Ascending aorta (tissue), 2 donors: ENCODE results near the gene COL26A1. TPM values are rescaled to one million over a fixed set of nuclear protein-coding genes. Genes with fewer than 3 reads are reported as not detected.

Source experiments
- DNase-seq, 2 donors: peaks; one replicate each; pipeline ENCODE4 v3.0.0-alpha.2; 2019; ENCODE audit warnings: low spot score in 2 of 2
- H3K27ac ChIP-seq, 2 donors: fragments of 200-600 bp; sonication (generic); one replicate each; pipeline ENCODE4 v1.5.1; 2016 to 2017; ENCODE audit warnings: mild to moderate bottlenecking in 1 of 2
- H3K27me3 ChIP-seq: fragments of 200-600 bp; sonication (generic); one replicate; pipeline ENCODE4 v1.5.1; 2017
- H3K36me3 ChIP-seq, 2 donors: fragments of 200-600 bp; sonication (generic); one replicate each; pipeline ENCODE4 v1.5.1; 2016
- H3K4me1 ChIP-seq, 2 donors: fragments of 200-600 bp; sonication (generic); one replicate each; pipeline ENCODE4 v1.5.1; 2016 to 2017; ENCODE audit warnings: mild to moderate bottlenecking in 1 of 2
- H3K4me3 ChIP-seq, 2 donors: fragments of 200-600 bp; sonication (generic); one replicate each; pipeline ENCODE4 v1.5.1; 2016 to 2017; ENCODE audit warnings: mild to moderate bottlenecking in 1 of 2
- H3K9me3 ChIP-seq, 2 donors: fragments of 200-600 bp; sonication (generic); one replicate each; pipeline ENCODE4 v1.5.1; 2016
- intact Hi-C: fragments of 100-400 bp; cut with DNase I; formaldehyde crosslinking; loops from one replicate; pipeline ENCODE4 v1.15.1; 2023
- total RNA-seq: library from RNA; depleted of rRNA; stranded (reverse); fragments of >200 nt; gene quantifications from one replicate; pipeline ENCODE4 v1.1.0, GENCODE V29; 2016
- TF ChIP-seq, protein P1 (sequence below), 3 experiments: fragments of 200-600 bp in 2 of 3; fragments of 450-650 bp in 1 of 3; sonication (generic) in 2 of 3; IDR thresholded peaks; one replicate each; pipeline ENCODE4 v1.5.1; 2016 to 2019; ENCODE audit warnings: antibody characterized with exemption in 3 of 3, mild to moderate bottlenecking in 1 of 3, moderate library complexity in 1 of 3

The COL26A1 gene
- total RNA-seq, 1 donor from 2014 or later: not detected

DNA sequence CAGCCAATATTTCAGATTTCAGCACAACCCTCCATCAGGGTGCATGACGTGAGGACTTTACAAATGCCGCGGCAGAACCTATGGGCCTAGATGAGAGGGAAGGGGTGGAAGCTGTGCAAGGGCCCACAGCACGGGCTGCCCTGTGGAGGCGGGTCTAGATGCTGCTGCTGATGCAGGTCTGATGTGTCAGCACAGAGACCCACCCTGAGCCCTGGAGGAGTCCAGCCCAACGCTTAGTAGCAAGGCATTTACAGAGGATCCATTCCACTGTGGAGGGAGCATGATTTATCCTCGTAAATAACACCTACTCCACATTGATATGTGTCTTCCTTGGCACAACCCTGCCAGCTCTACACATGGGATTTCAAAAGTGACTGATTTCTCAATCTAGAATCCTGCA lies 217.9 kb downstream of the COL26A1 start:
- Histone ChIP-seq H3K4me3 (no peak overlapping the region), H3K4me1 (no peaks in the 10 kb centered on the region), H3K27ac (no peak overlapping the region), H3K9me3 (no peaks in the 10 kb centered on the region), H3K27me3 (no peaks in the 10 kb centered on the region), H3K36me3 (no peaks in the 10 kb centered on the region)
- TF ChIP-seq, protein P1, sequence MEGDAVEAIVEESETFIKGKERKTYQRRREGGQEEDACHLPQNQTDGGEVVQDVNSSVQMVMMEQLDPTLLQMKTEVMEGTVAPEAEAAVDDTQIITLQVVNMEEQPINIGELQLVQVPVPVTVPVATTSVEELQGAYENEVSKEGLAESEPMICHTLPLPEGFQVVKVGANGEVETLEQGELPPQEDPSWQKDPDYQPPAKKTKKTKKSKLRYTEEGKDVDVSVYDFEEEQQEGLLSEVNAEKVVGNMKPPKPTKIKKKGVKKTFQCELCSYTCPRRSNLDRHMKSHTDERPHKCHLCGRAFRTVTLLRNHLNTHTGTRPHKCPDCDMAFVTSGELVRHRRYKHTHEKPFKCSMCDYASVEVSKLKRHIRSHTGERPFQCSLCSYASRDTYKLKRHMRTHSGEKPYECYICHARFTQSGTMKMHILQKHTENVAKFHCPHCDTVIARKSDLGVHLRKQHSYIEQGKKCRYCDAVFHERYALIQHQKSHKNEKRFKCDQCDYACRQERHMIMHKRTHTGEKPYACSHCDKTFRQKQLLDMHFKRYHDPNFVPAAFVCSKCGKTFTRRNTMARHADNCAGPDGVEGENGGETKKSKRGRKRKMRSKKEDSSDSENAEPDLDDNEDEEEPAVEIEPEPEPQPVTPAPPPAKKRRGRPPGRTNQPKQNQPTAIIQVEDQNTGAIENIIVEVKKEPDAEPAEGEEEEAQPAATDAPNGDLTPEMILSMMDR (IDR thresholded peaks at IDR 0.05): no peak
- DNase-seq: peak in 1 of 2 donors; percentile 50
- intact Hi-C loops: no loop called here

DNA sequence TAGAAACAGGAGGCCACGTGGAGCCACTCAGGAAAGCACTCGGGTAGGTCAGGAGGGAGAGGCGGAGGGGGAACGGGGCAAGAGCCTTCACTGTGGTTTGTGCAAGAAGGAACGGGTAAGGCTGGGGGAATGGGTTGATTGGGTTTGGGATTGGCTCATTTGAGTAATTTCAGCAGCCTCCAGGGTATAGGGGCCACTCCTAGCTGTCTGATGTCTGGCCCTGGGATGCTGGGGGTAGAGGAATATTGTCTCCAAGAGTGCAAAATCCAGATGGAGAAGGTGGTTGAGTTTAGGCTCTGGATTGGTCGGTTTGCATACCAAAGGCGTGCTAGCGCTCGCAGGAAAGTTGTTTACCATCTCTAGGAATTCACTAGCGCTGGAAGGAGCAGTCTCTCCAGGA lies 219.2 kb downstream of the COL26A1 start:
- Histone ChIP-seq H3K27me3 (no peaks in the 10 kb centered on the region), H3K36me3 (no peaks in the 10 kb centered on the region), H3K9me3 (no peaks in the 10 kb centered on the region), H3K4me3 (no peak overlapping the region), H3K4me1 (no peaks in the 10 kb centered on the region), H3K27ac (no peak overlapping the region)
- TF ChIP-seq, protein P1 (IDR thresholded peaks at IDR 0.05): no peak
- intact Hi-C loops: no loop called here
- DNase-seq: peak in 1 of 2 donors; percentile 15

DNA sequence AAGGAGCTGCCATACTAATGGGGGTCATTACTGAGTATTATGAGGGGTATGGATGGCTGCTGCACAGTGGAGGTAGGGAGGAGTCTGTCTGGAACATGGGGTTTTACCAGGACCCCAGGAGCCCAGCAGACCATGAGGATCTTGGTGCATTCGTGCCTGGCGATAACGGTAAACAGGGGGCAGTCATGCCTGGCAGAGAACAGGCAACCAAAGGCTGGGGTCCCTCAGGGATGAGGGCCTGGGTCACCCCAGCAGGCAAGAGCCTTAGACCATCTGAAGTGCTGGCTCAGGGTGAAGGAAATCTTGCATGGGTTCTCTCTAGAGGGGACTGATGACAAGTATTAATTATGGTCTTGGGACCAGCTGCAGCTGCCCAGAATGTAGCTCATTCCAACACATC lies 220.3 kb downstream of the COL26A1 start:
- H3K27ac ChIP-seq: no peak overlapping the region
- no peaks in the 10 kb centered on the region for H3K9me3 ChIP-seq
- intact Hi-C loops: no loop called here
- TF ChIP-seq, protein P1 (IDR thresholded peaks at IDR 0.05): no peak
- no peak for DNase-seq
- no peaks in the 10 kb centered on the region for H3K36me3 ChIP-seq
- H3K4me3 ChIP-seq: no peak overlapping the region
- H3K27me3 ChIP-seq: no peaks in the 10 kb centered on the region
- no peaks in the 10 kb centered on the region for H3K4me1 ChIP-seq

DNA sequence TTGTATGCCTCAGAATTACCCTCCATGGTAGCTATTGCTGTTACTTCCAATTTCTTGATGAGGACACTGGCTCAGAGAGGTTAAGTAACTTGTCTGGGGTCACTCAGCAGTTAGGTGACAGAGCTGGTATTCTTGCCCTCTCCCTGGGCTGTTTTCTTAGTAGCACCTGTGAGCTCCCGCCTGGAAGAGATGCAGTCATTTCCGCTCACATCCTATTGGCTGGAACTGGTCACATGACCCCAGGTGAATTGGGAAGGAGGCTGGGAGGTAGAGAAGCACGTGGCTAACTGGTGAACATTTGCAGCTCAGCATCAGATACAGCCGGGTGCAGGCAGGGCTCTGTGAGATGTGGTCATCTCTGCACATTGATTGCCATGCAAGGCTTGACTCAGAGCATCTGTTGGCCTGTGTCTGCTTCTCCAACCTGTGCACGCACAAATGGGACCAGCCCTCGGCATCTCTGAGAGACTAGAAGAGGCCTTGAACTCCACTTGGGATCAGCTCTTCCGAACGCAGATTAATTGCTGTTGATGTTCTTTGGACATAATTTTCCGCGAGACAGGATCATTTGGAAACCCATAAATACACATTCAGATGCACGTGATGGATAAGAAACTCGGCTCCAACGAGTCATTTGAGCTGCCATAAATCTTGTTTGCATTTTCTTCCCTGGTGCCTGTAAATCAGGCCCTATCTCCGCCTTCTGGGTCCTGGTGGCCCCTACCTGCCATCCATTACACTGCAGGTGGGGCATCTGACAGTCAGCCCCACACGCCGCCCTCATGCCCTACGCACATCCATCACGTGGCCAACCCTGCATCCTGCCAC lies 223.6 kb downstream of the COL26A1 start:
- H3K27me3 ChIP-seq: no peaks in the 10 kb centered on the region
- H3K27ac ChIP-seq: no peak overlapping the region

DNA sequence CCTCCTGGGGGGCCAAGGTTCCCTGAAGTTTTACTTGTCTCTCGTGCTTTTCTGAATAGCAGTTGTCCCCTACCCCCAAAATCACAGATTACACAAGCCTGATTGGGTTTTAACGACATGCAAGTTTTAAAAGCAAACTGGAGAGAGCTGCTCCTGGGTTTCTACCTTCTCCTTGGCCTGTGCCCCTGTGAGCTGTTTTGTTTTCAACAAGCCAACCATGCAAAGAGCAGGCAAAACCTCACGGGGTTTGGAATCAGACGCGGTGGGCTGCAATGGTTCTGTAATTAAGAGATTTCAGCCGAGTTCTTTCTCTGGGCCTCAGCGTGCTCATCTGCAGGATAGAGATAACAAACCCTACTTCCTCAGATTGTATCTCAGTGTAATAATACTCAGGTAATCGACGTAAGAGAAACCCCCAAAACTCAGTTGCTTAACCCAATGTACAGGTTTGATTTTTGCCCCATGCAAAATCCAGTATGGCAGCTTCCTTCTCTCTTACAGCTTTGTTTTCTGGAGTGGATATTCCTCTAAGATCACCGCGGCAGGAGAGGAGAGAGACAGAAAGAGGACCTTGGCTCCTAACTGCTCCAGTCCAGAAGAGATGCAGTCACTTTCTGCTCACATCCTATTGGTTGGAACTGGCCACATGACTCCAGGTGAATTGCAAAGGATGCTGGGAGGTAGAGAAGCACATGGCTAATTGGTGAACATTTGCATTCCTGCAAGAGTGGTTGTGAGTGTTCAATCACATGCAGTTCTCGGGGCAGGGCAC lies 224.4 kb downstream of the COL26A1 start:
- Histone ChIP-seq H3K4me1 (no peaks in the 10 kb centered on the region), H3K36me3 (no peaks in the 10 kb centered on the region), H3K9me3 (no peaks in the 10 kb centered on the region), H3K27ac (no peak overlapping the region), H3K27me3 (no peaks in the 10 kb centered on the region), H3K4me3 (no peak overlapping the region)
- intact Hi-C loops: no loop called here
- TF ChIP-seq, protein P1 (IDR thresholded peaks at IDR 0.05): no peak
- peak in 1 of 2 donors; percentile 30 for DNase-seq

More for the DNA sequence above, 223.6 kb downstream of the COL26A1 start:
- TF ChIP-seq, protein P1 (IDR thresholded peaks at IDR 0.05): no peak
- DNase-seq: peak in 1 of 2 donors; percentile 37
- Histone ChIP-seq H3K4me1 (no peaks in the 10 kb centered on the region), H3K36me3 (no peaks in the 10 kb centered on the region), H3K9me3 (no peaks in the 10 kb centered on the region), H3K4me3 (no peak overlapping the region)
- intact Hi-C loops: no loop called here
